AG04449 (cell line): ENCODE measurements around the gene NSMCE4A.
"Not testable (repeated sequence)": the region's sequence is repeated elsewhere in the genome, so short reads cannot be mapped to it uniquely, and the experiment has no call there.

Source experiments
- CTCF ChIA-PET: fragments of 350-600 bp; formaldehyde crosslinking; extraction: SDS; loops from one replicate; lab custom pipeline; 2021; ENCODE audit warnings: antibody characterized with exemption; lab: Yijun Ruan, JAX
- POLR2A ChIA-PET: fragments of 400-600, 350-600 bp; formaldehyde crosslinking; extraction: SDS; loops from one replicate; lab custom pipeline; 2020; ENCODE audit warnings: antibody characterized with exemption, inconsistent platforms; lab: Yijun Ruan, JAX
- DNase-seq: peaks from one replicate; pipeline ENCODE4 v3.0.0-alpha.2; 2010; ENCODE audit warnings: low read depth, low spot score
- H3K4me3 ChIP-seq: 2 replicates; pipeline ENCODE4 v1.5.1; 2011; ENCODE audit warnings: low read depth, mild to moderate bottlenecking, control low read depth, low read length
- CTCF ChIP-seq: IDR thresholded peaks from one replicate; pipeline ENCODE4 v1.5.1; 2011; ENCODE audit warnings: mild to moderate bottlenecking, moderate library complexity, low read length, control low read depth, inconsistent platforms; ENCODE audit not compliant: insufficient read depth; ENCODE audit errors: missing control alignments

Gene NSMCE4A

GRCh38 chr10:121974535-121975294 lies at the start of gene NSMCE4A:
Gene NSMCE4A, minus strand, starts transcription at chr10:121975217. Its CDS starts 52 bp downstream, at chr10:121975165.
- ChIA-PET POLR2A (interaction anchor here (0.7 to 1.4 kb wide), 3 partner anchors 17 to 138 kb away, joined by 3 to 6 read pairs (median 3); no protein-coding TSS in a partner anchor), CTCF (interaction anchor here (0.6 to 2.4 kb wide), 15 partner anchors 9 to 138 kb away, joined by 3 to 12 read pairs (median 3); no protein-coding TSS in a partner anchor)
- DNase-seq: no peak
- H3K4me3 ChIP-seq: peak within 1 kb of the TSS; percentile 73
- TF ChIP-seq CTCF: peak; percentile 66

- H3K4me3 ChIP-seq, CTCF ChIA-PET, DNase-seq, POLR2A ChIA-PET: not testable (repeated sequence)
Observed at GRCh38 chr10:122023257-122023656, 48.2 kb upstream of the NSMCE4A start.

GRCh38 chr10:122022276-122022675 lies 47.3 kb upstream of the NSMCE4A start:
- TF ChIP-seq CTCF: no peak
- CTCF ChIA-PET: interaction anchor here (1.2 kb wide), 1 partner anchor 28 kb away, joined by 4 read pairs; no protein-coding TSS in a partner anchor
- POLR2A ChIA-PET: no interaction called here
- DNase-seq: no peak
- no peak overlapping the region for H3K4me3 ChIP-seq

GRCh38 chr10:122021828-122022227 lies 46.8 kb upstream of the NSMCE4A start:
- H3K4me3 ChIP-seq: no peak overlapping the region
- DNase-seq: no peak
- ChIA-PET POLR2A (no interaction called here), CTCF (interaction anchor here (1.2 kb wide), 1 partner anchor 28 kb away, joined by 4 read pairs; no protein-coding TSS in a partner anchor)
- TF ChIP-seq CTCF: no peak

GRCh38 chr10:122021379-122021778 lies 46.4 kb upstream of the NSMCE4A start:
- POLR2A ChIA-PET: no interaction called here
- no peak for TF ChIP-seq CTCF
- peak overlapping the region; percentile 19 for H3K4me3 ChIP-seq
- no peak for DNase-seq
- CTCF ChIA-PET: interaction anchor here (1.2 to 1.4 kb wide), 2 partner anchors 11 to 29 kb away, joined by 3 to 4 read pairs; no protein-coding TSS in a partner anchor

GRCh38 chr10:122020226-122020625 lies 45.2 kb upstream of the NSMCE4A start:
- CTCF ChIA-PET: interaction anchor here (1.4 kb wide), 1 partner anchor 9 kb away, joined by 3 read pairs; no protein-coding TSS in a partner anchor
- no peak for DNase-seq

More at GRCh38 chr10:122020226-122020625, 45.2 kb upstream of the NSMCE4A start:
- H3K4me3 ChIP-seq: no peak overlapping the region
- no peak for TF ChIP-seq CTCF
- POLR2A ChIA-PET: no interaction called here
